K562 (cell line): ENCODE results near the gene ACTBL2. TPM values are rescaled to one million over a fixed set of nuclear protein-coding genes. Genes with fewer than 3 reads are reported as not detected.

Experiments used
- ATAC-seq: fragments of 200-7000 bp; cut with Tn5 transposase; 3 replicates; pipeline ENCODE4 v1.9.1; 2020; ENCODE audit warnings: moderate library complexity
- BruUV-seq: library from RNA; stranded (reverse); fragments of 400-500 nt; replicated peaks from 2 replicates; lab custom pipeline; 2021; lab: Mats Ljungman, UMichigan
- CTCF ChIA-PET: fragments of 300-600 bp; formaldehyde crosslinking; extraction: SDS; loops from one replicate; lab custom pipeline; 2021; ENCODE audit warnings: low intra/inter-chr PET ratio; lab: Yijun Ruan, JAX
- POLR2A ChIA-PET: fragments of 300-600, 350-650 bp; sonication (Branson Sonifier 250); formaldehyde crosslinking; extraction: SDS; loops from one replicate; lab custom pipeline; 2021; ENCODE audit warnings: antibody characterized with exemption, inconsistent platforms; lab: Yijun Ruan, JAX
- DNase-seq, 4 experiments: peaks; one replicate each; pipeline versions ENCODE4 v3.0.0 to v3.0.0-alpha.2; 2011 to 2018; ENCODE audit warnings: low spot score in 3 of 4, mixed read lengths in 3 of 4; ENCODE audit errors: extremely low read depth in 1 of 4
- FAIRE-seq: peaks from 2 replicates; lab custom pipeline; 2011; peaks lifted over from hg19 to GRCh38; lab: Jason Lieb, UNC
- H2AFZ ChIP-seq: 2 replicates; pipeline ENCODE4 v1.6.0; 2011; ENCODE audit warnings: low read depth, low read length, control low read depth, inconsistent platforms
- H3K27ac ChIP-seq: fragments of 200-600 bp; 3 replicates; pipeline ENCODE4 v1.8.0; 2011; ENCODE audit warnings: low read depth, mild to moderate bottlenecking, control low read depth, inconsistent platforms, low read length, moderate library complexity, mixed read lengths; ENCODE audit errors: extremely low read depth
- H3K27me3 ChIP-seq, 2 experiments: fragments of 300-600 bp in 1 of 2; 2 replicates in 1 of 2; 3 replicates in 1 of 2; pipeline versions ENCODE4 v1.6.0 to v1.8.0; 2011; ENCODE audit warnings: inconsistent platforms in 2 of 2, low read length in 2 of 2, mild to moderate bottlenecking in 1 of 2, mixed read lengths in 1 of 2, moderate library complexity in 1 of 2; ENCODE audit not compliant: control insufficient read depth in 2 of 2, insufficient read depth in 2 of 2
- H3K36me3 ChIP-seq: fragments of 300-600 bp; 3 replicates; pipeline ENCODE4 v1.8.0; 2011; ENCODE audit warnings: mild to moderate bottlenecking, low read length, inconsistent platforms; ENCODE audit not compliant: control insufficient read depth, insufficient read depth
- H3K4me1 ChIP-seq, 2 experiments: fragments of 200-600 bp in 1 of 2; replicated peaks in 1 of 2; 2 replicates in 1 of 2; 3 replicates in 1 of 2; pipeline versions ENCODE4 v1.5.1 to v1.8.0; 2011; ENCODE audit warnings: inconsistent platforms in 2 of 2, low read length in 2 of 2, mild to moderate bottlenecking in 1 of 2, mixed read lengths in 1 of 2, moderate library complexity in 1 of 2; ENCODE audit not compliant: control insufficient read depth in 2 of 2, insufficient read depth in 2 of 2
- H3K4me2 ChIP-seq: 2 replicates; pipeline ENCODE4 v1.6.1; 2011; ENCODE audit warnings: low read length, control low read depth, inconsistent platforms, mixed read lengths; ENCODE audit not compliant: insufficient read depth
- H3K4me3 ChIP-seq: fragments of 200-600 bp; sonication (generic), shearing (Covaris generic); 2 replicates; pipeline ENCODE4 v1.5.1; 2016; ENCODE audit warnings: control low read depth, inconsistent platforms
- H3K79me2 ChIP-seq: fragments of 200-600 bp; 3 replicates; pipeline ENCODE4 v1.8.0; 2011; ENCODE audit warnings: low read length, inconsistent platforms; ENCODE audit not compliant: control insufficient read depth, insufficient read depth
- H3K9ac ChIP-seq, 2 experiments: 2 replicates each; pipeline versions ENCODE4 v1.6.0 to v1.6.1; 2011; ENCODE audit warnings: low read depth in 2 of 2, low read length in 2 of 2, control low read depth in 1 of 2, inconsistent platforms in 1 of 2, mild to moderate bottlenecking in 1 of 2, mixed read lengths in 1 of 2; ENCODE audit not compliant: insufficient read depth in 1 of 2
- H3K9me1 ChIP-seq: one replicate; pipeline ENCODE4 v1.6.0; 2011; ENCODE audit warnings: inconsistent platforms, mild to moderate bottlenecking, low read length, moderate library complexity; ENCODE audit not compliant: control insufficient read depth, insufficient read depth
- H3K9me3 ChIP-seq: replicated peaks from 2 replicates; pipeline ENCODE4 v1.5.1; 2011; ENCODE audit warnings: low read depth, low read length, inconsistent platforms; ENCODE audit not compliant: control insufficient read depth, insufficient read depth
- H4K20me1 ChIP-seq: replicated peaks from 2 replicates; pipeline ENCODE4 v1.6.1; 2011; ENCODE audit warnings: low read length, inconsistent platforms, mixed read lengths; ENCODE audit not compliant: control insufficient read depth, insufficient read depth
- NR4A1 ChIP-seq, 2 experiments: fragments of 250-450 bp in 1 of 2; fragments of 450-650 bp in 1 of 2; sonication (Bioruptor Pico) in 1 of 2; IDR thresholded peaks; 2 replicates each; pipeline versions ENCODE4 v1.4.0 to v1.6.1; 2016 to 2020; ENCODE audit warnings: mild to moderate bottlenecking in 2 of 2, missing compliant biosample characterization in 1 of 2, missing genetic modification characterization in 1 of 2, moderate library complexity in 1 of 2
- PURB ChIP-seq: sonication (generic); formaldehyde crosslinking; IDR thresholded peaks from 2 replicates; pipeline ENCODE4 v1.9.0; 2021; ENCODE audit warnings: low read depth, mild to moderate bottlenecking, missing genetic modification reagents
- SMARCB1 ChIP-seq: IDR thresholded peaks from 2 replicates; pipeline ENCODE4 v1.6.1; 2011; ENCODE audit warnings: improper control_type of control experiment, low read depth; ENCODE audit not compliant: insufficient read length
- SPI1 ChIP-seq: IDR thresholded peaks from 2 replicates; pipeline ENCODE4 v1.6.1; 2011; ENCODE audit warnings: low read depth, low read length, control low read depth, borderline replicate concordance
- ZNF717 ChIP-seq: fragments of 250-450 bp; sonication (Bioruptor Pico); IDR thresholded peaks from 2 replicates; pipeline ENCODE4 v1.5.0; 2021
- ZNF766 ChIP-seq: fragments of 200-800 bp; sonication (Bioruptor generic); conservative IDR thresholded peaks from 2 replicates; pipeline ENCODE4 v1.6.1; 2016; ENCODE audit warnings: missing genetic modification characterization, missing compliant biosample characterization
- in situ Hi-C: fragments of 300-500 bp; cut with MboI; formaldehyde crosslinking; loops from 4 replicates; pipeline ENCODE4 v1.15.0; 2018; ENCODE audit warnings: inconsistent platforms, mixed read lengths
- intact Hi-C: fragments of 100-400 bp; cut with micrococcal nuclease; formaldehyde crosslinking; loops from 2 replicates; pipeline ENCODE4 v1.14.2; 2022
- polyA plus RNA-seq, 8 experiments: library from polyadenylated mRNA; depleted of rRNA in 4 of 8; stranded (reverse) in 5 of 8; unstranded in 3 of 8; fragments of >200 nt; fragmentation: Nextera tagmentation in 2 of 8; fragmentation: Illumina TruSeq in 1 of 8; extraction: Ambion mirVana in 2 of 8; extraction: Trizol in 1 of 8; gene quantifications; 2 replicates each; pipeline versions ENCODE4 v1.2.1 to v1.2.3, GENCODE V29; 2011 to 2014; ENCODE audit warnings: inconsistent platforms in 1 of 8, missing spikeins in 1 of 8
- total RNA-seq, 7 experiments: library from RNA; depleted of rRNA in 6 of 7; stranded (reverse); fragments of >200 nt in 6 of 7; fragmentation: Illumina TruSeq in 2 of 7; extraction: Trizol in 2 of 7; gene quantifications; 2 replicates each; pipeline versions ENCODE4 v1.2.1 to v1.2.3, GENCODE V29; 2011 to 2021; ENCODE audit warnings: low replicate concordance in 1 of 7
- TF ChIP-seq, protein P1 (sequence below): fragments of 450-650 bp; formaldehyde crosslinking; conservative IDR thresholded peaks from 2 replicates; pipeline ENCODE4 v1.4.0; 2022; ENCODE audit warnings: mild to moderate bottlenecking, missing genetic modification characterization
- TF ChIP-seq, protein P2 (sequence below): fragments of 450-650 bp; IDR thresholded peaks from 2 replicates; pipeline ENCODE4 v1.6.1; 2016; ENCODE audit warnings: low read depth
- TF ChIP-seq, protein P3 (sequence below): fragments of 450-650 bp; IDR thresholded peaks from 2 replicates; pipeline ENCODE4 v1.6.1; 2016; ENCODE audit warnings: missing biosample characterization, missing genetic modification characterization

The ACTBL2 gene
- total and polyA plus RNA-seq, 9 of the 15 experiments (the other 6 are each of a cell fraction or from before 2014, with no cell fraction given): not detected

DNA sequence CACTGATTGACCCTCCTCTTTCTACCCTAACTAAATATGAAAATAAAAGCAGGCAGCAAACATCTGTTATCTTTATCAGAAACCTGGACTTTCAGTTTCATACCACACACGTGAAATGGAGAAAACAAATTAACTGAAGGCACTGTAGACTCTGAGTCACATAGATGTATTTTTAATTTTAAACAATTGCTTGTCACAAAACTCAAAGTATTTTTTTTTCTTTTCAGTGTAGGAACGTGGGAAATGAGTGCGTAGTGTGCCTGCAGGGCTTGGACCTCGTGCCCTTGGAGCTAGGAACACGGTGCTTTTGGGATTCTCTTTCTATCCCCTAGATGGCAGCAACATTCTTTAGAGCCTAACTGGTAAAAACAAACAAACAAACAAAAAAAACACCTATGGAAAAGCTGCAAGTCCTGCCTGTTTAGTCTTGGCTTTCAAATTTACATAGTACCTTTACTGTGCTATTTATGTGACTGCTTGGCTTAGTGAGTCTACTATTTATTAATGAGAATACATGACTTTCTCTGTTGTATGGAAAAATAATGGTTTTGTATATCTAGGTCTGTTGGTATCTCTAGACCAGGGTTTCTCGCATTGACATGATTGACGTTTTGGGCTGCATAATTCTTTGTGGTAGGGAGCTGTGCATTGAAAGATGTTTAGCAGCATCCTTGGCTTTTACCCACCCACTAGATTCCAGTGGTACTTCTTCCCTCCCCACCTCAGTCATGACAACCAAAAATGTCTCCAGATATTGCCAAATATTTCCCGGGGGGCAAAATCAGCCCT, 16.8 kb upstream of the ACTBL2 start (continued):
- TF ChIP-seq, protein P1, sequence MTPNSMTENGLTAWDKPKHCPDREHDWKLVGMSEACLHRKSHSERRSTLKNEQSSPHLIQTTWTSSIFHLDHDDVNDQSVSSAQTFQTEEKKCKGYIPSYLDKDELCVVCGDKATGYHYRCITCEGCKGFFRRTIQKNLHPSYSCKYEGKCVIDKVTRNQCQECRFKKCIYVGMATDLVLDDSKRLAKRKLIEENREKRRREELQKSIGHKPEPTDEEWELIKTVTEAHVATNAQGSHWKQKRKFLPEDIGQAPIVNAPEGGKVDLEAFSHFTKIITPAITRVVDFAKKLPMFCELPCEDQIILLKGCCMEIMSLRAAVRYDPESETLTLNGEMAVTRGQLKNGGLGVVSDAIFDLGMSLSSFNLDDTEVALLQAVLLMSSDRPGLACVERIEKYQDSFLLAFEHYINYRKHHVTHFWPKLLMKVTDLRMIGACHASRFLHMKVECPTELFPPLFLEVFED (CRISPR knock-in tag): no peak
- TF ChIP-seq, all 486 proteins: peak for 18

DNA sequence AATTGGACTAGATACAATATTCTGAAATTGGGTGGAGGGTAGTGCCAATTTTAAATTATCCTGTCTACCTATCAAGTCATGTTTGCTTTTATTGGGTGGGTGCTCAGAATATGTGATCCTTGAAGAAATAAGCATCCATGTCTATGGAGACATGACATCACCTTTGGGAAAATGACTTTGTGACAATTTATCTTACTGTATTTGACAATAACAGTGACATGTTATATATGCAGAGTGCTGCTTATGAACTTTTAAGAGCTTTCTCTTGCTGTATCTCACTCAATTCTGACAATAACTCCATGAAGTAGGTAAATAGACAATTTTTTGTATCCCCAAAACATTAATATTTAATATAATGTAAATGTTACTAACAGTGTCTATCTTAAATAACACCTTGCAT, 15.1 kb upstream of the ACTBL2 start:
- in situ Hi-C loops (loop anchor here (25.0 kb wide), 1 partner anchor 965 kb away; the partner anchor contains the start of gene PLK2), intact Hi-C loops (loop anchor here (2.0 to 5.0 kb wide), 3 partner anchors 160 to 965 kb away; no protein-coding TSS in a partner anchor)
- Histone ChIP-seq H3K4me2 (no peak overlapping the region), H3K9me1 (no peaks in the 10 kb centered on the region), H3K36me3 (no peaks in the 10 kb centered on the region), H3K4me3 (no peak overlapping the region), H3K9me3 (no peaks in the 10 kb centered on the region), H3K27ac (no peak overlapping the region), H3K27me3 (no peaks in the 10 kb centered on the region), H3K79me2 (no peaks in the 10 kb centered on the region), H3K9ac (no peak overlapping the region), H4K20me1 (no peaks in the 10 kb centered on the region), H3K4me1 (peaks cover 0 to 15% of the 10 kb centered on the region in 2 experiments; a peak in 4 of 5 replicates), H2AFZ (no peak overlapping the region)
- ATAC-seq (no peak), FAIRE-seq (no peak), DNase-seq (no peak)
- BruUV-seq: no TSS peak
- ChIA-PET POLR2A (no interaction called here), CTCF (no interaction called here)
- TF ChIP-seq SMARCB1: no peak
- TF ChIP-seq, protein P2, sequence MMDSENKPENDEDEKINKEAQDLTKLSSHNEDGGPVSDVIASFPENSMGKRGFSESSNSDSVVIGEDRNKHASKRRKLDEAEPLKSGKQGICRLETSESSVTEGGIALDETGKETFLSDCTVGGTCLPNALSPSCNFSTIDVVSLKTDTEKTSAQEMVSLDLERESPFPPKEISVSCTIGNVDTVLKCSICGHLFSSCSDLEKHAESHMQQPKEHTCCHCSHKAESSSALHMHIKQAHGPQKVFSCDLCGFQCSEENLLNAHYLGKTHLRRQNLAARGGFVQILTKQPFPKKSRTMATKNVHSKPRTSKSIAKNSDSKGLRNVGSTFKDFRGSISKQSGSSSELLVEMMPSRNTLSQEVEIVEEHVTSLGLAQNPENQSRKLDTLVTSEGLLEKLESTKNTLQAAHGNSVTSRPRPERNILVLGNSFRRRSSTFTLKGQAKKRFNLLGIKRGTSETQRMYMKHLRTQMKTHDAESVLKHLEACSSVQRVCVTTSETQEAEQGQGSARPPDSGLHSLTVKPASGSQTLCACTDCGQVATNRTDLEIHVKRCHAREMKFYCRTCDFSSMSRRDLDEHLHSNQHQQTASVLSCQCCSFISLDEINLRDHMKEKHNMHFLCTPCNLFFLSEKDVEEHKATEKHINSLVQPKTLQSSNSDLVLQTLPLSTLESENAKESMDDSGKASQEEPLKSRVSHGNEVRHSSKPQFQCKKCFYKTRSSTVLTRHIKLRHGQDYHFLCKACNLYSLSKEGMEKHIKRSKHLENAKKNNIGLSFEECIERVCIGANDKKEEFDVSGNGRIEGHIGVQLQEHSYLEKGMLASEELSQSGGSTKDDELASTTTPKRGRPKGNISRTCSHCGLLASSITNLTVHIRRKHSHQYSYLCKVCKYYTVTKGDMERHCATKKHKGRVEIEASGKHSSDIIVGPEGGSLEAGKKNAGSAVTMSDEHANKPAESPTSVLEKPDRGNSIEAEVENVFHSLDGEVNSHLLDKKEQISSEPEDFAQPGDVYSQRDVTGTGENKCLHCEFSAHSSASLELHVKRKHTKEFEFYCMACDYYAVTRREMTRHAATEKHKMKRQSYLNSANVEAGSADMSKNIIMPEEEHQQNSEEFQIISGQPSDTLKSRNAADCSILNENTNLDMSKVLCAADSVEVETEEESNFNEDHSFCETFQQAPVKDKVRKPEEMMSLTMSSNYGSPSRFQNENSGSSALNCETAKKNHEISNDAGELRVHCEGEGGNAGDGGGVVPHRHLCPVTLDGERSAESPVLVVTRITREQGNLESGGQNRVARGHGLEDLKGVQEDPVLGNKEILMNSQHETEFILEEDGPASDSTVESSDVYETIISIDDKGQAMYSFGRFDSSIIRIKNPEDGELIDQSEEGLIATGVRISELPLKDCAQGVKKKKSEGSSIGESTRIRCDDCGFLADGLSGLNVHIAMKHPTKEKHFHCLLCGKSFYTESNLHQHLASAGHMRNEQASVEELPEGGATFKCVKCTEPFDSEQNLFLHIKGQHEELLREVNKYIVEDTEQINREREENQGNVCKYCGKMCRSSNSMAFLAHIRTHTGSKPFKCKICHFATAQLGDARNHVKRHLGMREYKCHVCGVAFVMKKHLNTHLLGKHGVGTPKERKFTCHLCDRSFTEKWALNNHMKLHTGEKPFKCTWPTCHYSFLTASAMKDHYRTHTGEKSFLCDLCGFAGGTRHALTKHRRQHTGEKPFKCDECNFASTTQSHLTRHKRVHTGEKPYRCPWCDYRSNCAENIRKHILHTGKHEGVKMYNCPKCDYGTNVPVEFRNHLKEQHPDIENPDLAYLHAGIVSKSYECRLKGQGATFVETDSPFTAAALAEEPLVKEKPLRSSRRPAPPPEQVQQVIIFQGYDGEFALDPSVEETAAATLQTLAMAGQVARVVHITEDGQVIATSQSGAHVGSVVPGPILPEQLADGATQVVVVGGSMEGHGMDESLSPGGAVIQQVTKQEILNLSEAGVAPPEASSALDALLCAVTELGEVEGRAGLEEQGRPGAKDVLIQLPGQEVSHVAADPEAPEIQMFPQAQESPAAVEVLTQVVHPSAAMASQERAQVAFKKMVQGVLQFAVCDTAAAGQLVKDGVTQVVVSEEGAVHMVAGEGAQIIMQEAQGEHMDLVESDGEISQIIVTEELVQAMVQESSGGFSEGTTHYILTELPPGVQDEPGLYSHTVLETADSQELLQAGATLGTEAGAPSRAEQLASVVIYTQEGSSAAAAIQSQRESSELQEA: no peak
- TF ChIP-seq ZNF717 (CRISPR knock-in tag): no peak
- no peak for TF ChIP-seq NR4A1 (CRISPR knock-in tag; IDR thresholded peaks at IDR 0.05)
- TF ChIP-seq NR4A1 (tag; IDR thresholded peaks at IDR 0.05): no peak
- no peak for TF ChIP-seq ZNF766 (CRISPR knock-in tag)
- TF ChIP-seq PURB (CRISPR knock-in tag): no peak
- TF ChIP-seq, protein P3, sequence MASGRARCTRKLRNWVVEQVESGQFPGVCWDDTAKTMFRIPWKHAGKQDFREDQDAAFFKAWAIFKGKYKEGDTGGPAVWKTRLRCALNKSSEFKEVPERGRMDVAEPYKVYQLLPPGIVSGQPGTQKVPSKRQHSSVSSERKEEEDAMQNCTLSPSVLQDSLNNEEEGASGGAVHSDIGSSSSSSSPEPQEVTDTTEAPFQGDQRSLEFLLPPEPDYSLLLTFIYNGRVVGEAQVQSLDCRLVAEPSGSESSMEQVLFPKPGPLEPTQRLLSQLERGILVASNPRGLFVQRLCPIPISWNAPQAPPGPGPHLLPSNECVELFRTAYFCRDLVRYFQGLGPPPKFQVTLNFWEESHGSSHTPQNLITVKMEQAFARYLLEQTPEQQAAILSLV (tag): no peak
- TF ChIP-seq SPI1: no peak
